GM21737 (cell line): ENCODE measurements around the gene SYT5.
A peak's percentile ranks its signal among the peaks of the same experiment; 100 is the strongest.
"Not testable (repeated sequence)": the region's sequence is repeated elsewhere in the genome, so short reads cannot be mapped to it uniquely, and the experiment has no call there.

Experiments
- ATAC-seq: cut with Tn5 transposase; IDR thresholded peaks from one replicate; pipeline ENCODE4 v1.9.1; 2021; ENCODE audit warnings: mild to moderate bottlenecking, moderate library complexity; ENCODE audit not compliant: unreplicated experiment

The SYT5 gene

DNA sequence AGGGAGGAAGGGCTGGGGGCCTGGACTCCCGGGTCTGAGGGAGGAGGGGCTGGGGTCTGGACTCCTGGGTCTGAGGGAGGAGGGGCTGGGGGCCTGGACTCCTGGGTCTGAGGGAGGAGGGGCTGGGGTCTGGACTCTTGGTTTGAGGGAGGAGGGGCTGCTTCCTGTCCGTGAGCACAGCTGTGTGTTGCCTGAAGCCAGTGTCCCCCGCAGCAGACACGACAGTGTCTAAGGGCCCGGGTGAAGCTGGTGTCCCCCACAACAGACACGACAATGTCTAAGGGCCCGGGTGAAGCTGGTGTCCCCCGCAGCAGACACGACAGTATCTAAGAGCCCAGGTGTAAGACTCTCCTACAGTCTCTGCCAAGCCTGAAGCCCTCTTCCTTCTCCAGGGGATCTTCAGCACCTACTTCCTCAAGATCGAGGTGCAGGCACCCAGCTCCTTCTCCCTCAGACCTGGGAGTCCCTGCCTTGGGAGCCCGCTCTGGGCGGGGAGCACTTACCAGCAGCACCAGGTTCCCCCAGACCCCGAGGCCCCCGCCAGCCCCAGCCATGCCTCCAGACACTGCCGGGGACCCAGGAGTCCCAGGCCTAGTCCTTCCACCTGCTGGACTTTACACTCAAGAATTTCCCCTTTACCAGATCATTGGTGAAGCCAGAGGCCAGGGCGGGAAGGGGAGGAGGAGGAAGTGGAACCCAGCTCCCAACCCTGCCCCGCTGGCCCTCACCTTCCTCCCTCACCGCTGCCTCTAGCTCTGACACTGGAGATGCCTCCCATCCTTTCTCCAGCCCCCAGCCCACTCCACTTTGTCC lies 29.0 kb upstream of the SYT5 start, which contains the start of gene PTPRH:
TSS of gene PTPRH (minus strand) at position 622 of the 813 bp plus-strand sequence. CDS start at position 554, 68 bp downstream.
- ATAC-seq: no peak

DNA sequence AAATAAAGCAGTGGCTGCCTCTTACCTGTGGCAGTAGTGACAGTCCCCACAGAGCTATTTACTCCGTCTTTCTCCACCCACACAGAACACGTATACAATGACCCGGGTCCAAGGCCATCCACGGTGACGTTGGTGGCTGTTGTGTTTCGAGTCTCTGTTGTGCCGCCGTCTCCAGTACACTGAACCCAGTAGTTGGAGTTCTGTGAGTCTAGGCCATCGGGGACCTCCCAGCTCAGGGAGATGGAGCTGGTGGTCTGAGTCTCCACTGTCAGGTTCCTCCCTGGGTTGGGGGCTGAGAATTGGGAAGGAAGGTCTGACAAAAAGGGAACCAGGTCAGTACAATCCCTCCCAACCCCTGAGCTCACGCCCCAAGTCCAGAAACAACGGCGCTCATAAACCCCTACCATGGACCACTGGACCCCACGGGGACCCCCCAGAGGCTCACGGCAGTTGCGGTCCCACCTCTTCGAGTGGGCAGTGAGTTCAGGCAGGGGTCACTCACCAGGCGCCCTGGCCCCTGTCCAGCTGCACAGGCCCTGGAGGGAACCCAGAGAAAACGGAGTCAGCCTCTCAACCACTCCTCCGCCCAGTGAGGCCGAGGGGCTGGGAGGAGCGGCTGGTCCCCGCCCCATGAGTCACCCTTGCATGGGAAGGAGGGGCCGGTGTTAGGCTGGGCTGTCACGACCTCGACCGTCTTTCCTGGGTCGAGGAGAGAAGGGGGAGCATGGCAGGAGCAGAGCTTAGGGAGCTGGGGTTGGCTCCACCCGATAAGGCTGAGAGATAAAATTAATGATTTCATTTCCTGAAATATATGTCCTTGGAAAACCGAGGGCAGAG lies 26.8 kb upstream of the SYT5 start:
- no peak for ATAC-seq

DNA sequence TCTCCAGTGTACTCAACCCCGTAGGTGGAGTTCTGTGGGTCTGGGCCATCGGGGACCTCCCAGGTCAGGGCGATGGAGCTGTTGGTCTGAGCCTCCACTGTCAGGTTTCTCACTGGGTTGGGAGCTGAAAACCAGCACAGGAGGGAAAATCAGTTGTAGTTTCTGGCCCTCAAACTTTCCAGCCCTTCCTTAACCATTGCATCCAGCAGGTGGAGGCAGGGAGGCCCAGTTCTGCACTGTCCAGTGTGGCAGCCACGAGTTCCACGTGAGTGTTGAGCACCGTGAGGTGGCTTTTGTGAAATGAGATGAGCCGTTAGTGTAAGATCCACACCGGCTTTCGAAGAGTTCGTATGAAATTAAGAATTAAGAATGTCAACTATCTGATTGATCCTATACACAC lies 22.1 kb upstream of the SYT5 start:
- not testable (repeated sequence) for ATAC-seq

DNA sequence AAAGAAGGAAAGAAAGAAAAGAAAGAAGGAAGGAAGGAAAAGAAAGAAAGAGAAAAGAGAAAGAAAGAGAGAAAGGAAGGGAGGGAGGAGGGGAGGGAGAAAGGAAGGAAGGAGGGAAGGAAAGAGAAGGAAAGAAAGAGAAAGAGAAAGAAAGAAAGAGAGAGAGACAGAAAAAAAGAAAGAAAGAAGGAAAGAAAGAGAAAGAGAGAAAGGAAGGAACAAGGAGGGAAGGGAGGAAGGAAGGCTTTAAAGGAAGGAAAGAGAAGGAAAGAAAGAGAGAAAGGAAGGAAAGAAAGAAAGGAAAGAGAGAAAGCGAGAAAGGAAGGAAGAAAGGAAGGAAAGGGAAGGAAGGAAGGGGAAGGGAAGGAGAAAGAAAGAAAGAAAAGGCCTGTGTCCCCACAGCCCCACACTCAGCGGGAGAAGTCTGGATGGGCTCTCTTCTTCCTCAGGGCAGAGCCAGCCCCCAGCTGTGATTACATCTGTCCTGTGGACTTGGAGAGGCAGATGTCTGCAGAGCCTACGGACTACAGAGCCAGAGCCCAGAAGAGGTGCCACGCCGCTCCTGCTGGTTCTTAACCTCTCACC lies 19.6 kb upstream of the SYT5 start:
- no peak for ATAC-seq

DNA sequence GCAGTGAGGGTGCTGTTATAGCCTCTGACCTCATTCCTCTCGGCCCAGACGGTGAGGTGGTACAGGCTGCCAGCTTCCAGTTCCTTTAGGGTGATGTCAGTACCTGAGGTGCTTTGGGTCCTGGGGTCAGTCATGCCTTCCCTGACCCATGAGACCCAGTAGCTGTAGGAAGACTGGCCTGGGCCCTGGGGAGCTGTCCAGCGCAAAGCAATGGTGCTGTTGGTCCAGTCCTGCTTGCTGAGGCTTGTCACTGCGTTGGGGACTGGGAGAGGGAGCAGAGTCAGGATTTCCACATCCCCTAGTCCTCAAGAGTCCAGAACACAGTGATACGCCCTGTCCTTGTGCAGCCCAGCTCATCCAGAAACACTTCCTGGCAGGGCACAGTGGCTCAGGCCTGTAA lies 18.6 kb upstream of the SYT5 start:
- no peak for ATAC-seq

DNA sequence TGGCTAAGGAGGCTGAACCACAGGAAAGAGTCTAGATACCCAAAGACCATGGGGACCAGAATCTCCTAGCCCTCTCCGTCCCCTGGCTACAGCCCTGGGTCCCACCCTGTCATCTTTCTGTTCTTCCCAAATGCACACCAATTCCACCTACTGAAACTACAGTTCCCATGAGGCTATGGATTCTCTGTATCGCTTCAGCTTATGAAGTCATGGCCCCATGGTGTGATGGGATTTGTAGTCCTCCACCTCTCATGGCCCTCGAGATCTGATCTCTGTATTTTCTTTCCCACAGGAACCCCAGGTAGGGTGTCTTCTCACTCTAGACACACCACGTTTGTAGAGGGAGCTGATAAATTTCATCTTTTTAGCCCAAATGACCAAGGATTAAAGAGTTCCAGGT lies 17.4 kb upstream of the SYT5 start:
- ATAC-seq: no peak

DNA sequence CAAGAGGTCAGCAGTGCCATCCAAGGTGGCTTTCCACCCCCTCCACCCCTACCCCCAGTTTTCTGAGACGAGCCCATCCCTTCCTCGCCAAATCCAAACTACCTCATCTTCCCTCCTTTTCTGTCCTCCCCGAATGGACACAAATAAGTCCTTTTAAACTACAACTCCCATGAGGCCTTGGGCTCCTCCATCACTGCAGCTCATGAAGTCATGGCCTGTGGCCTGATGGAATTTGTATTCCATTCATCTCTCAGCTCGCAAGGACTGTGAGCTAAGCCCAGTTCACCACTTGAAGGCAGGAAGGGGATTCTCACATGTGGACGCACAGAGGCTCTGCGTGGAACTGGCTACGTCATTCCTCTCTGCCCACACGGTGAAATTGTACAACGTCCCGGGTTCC lies 16.7 kb upstream of the SYT5 start:
- ATAC-seq: no peak

DNA sequence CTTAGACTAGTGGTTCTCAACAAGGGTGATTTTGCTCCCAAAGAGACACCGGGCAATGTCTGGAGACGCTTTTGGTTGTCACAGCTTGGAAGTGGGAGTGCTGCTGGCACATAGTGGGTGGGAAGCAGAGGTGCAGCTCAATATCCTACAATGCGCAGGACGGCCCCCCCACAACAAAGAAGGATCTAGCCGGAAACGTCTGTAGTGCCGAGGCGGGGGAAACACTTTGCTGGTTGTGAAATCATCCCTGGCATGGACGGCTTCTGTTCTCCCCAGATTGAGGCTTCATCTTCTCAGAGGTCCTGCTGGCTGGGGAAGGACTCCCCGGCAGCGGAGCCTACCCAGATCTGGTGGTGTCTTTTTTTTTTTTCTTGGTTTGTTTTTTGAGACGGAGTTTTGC lies 13.4 kb upstream of the SYT5 start:
- no peak for ATAC-seq

DNA sequence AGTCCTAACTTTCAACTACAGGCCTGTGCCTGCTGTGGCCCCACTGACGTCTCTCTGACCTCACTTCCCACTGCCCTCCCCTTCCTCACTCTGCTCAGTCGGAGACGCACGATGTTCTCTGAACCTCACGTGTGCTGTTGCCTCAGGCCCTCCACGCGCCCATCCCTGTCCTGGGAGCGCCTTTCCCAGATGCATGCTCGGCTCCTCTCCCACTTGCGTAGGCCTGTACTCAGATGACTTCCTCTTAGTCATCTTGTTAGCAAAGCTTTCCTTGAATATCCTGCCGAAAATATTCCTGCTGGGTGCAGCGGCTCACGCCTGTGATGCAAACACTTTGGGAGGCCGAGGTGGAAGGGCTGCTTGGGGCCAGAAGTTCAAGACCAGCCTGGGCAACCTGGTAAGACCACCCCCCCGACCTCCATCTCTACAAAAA lies 9.3 kb upstream of the SYT5 start:
- no peak for ATAC-seq

DNA sequence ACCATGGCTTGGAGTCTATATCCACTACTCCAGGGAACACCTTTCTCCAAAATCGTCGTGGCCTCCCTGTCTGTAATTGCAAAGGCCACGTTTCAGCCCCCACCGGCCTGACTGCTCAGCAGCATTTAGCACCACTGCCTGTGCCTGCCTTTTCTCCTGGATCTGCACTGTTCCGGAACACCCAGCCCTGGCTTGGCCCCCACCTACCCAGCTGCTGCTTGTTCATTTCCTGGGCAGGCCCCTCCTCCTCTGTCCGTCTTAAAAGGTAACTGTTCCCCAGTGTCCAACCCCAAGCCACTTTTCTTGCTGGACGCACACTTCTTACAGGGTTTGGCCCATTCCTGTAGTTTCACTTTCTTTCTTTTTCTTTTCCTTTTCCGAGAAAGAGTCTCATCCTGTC lies 8.5 kb upstream of the SYT5 start:
- ATAC-seq: no peak

DNA sequence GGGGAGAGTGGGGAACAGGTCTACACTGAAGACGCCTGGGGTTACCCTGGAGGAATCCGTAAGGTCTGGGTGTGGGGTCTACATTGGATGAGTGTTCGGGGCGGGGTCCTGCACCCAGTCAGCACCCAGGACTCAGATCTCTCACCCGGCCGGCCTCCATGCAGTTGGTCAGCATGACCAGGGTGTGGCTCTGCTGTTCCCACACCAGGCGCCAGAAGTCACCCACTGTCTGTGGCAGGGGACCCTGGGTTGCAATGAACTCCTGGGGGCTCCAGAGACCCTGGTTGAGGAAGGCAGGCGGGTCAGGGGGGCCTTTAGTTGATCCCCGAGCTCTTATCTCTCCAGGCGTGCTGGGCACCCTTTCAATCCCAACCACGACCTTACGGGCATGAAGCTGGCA lies 6.0 kb upstream of the SYT5 start:
- ATAC-seq: no peak

DNA sequence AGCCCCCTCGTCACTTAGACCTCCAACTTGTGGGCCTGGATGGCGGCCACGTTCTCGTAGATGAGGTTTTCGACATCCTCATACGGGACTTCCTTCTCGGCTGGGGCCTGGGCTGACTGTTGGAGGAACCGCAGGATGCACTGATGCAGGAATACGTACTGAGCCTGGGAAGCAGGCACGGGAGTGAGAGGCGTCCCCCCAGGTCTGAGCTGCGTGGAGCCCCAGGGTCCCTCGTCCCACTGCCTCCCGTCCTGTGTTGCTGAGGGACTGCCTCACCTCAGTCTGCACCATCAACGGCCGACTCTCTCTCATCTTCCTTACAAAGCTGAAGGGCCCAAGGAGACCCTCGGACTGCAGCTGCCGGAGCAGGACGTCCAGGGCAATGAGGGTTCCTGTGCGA lies 1.7 kb upstream of the SYT5 start:
- ATAC-seq: no peak

DNA sequence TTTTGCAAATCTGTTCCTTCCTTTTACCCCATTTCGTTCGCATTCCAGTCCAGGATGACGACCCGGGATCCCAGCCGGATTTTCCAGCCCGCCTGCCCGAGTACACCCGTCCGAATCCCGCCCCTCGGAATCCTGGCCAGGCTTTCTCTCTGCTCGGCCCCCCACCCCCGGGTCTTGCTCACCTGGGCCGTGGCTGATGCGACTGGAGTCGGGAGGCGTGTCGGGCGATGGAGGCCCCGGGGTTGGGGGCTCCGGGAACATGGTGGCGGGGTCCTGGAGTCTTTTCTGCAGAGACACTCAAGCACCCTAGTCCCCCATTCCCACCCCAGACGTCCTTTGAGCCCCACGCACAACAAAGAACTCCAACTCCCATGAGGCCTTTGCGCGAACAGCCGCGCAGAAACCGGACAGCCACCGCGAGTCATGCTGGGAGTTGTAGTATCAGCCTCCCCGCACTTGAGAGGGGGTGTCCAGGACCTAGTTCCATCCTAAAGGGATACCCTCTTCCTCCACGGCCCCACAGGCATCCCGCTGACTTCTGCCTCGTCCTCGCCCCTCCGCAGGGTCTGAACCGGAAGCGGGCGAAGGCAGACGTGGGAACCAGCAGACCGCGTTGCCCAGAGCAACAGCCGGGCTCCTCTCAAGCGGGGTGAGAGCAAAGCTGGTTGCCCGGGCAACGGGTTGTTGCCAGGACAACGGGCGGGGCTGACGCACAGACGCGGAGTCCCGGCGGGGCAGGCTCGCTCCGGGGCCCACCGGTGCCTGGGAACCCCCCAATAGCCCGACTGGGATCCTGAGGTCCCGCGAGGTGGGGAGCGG lies 1.1 kb downstream of the SYT5 start:
- peak; percentile 68 for ATAC-seq

DNA sequence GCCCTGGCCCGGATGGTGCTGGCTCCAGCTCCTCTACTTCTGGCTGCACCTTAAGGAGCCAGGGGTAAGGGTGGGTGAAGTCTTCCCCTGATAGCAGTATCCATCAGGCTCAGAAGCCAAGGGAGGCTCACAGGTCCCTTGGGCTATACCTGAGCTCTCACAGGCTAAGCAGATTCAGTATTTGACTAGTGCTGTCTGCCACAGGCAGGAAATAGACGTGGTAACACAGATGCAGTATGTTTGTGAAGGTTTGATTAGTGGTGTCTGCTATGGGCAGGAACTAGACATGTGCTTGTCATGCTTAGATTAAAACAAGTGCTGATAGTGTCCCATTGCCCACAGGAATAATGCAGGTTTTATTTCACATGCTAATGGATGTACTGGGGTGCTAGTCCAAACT lies 4.0 kb downstream of the SYT5 start:
- ATAC-seq: no peak

DNA sequence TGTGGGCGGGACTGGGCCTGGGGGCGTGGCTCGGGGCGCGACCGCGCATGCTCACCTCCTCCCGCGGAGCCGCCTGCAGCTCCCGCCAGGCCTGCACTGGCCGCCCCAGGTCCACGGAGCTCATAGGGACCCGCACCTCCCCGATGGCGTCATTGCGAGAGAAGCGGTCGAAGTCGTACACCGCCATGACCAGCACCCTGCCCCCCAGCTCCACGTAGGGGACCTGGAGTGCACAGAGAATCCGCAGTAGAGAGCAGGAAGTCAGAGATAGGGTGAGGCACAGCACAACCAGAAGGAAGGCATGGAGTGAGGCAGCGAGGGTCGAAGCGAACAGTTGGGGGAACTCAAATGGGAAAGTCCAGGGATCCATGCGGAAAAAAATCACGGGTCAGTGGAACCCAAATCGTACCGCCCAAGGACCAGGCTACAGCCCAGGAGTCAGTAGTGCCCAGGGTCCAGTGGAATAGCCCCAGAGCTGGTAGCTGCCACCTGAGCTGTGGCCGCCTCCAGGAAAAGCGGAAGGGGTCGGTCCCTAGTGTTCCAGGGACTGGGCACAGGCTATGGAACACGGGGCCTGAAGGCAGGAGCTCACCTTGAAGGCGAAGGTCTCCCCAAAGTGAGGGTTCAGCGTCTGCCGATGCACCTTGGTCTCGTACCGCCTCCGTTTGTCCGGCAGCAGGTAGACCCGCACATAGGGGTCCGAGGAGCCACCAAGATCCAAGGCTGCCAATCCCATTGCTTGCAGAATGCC lies 4.8 kb downstream of the SYT5 start:
- ATAC-seq: no peak

DNA sequence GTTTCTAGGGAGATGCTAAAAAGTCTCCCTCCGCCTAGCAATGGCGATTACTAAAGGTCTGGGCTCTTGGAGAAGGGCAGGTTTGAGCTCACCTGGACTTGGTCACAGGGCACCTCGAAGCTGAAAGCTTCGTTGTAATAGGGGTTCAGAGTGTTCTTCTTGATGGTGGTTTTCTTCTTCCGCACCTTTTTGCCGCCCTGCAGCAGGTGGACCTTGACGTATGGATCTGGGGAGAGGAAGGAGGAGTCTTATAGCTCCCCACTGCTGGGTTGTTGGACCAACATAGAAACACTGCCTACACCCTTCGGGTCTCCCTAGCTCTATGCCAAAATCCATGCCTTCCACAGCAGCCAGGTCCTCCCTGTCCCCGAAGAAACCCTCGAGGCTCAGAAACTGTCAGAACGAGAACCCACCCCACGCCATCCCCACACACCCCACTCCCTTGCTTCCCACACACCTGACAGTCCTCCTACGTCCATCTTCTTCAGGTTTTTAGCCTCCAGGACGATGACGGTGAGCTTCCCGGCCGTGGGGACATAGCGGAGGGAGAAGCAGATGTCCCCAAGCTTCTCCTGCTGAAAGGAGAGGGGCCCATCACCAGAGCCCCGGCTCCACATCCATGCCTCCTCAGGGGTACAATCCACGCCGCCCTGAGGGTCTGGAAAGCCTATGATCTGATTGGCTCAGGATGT lies 5.5 kb downstream of the SYT5 start:
- ATAC-seq: no peak

DNA sequence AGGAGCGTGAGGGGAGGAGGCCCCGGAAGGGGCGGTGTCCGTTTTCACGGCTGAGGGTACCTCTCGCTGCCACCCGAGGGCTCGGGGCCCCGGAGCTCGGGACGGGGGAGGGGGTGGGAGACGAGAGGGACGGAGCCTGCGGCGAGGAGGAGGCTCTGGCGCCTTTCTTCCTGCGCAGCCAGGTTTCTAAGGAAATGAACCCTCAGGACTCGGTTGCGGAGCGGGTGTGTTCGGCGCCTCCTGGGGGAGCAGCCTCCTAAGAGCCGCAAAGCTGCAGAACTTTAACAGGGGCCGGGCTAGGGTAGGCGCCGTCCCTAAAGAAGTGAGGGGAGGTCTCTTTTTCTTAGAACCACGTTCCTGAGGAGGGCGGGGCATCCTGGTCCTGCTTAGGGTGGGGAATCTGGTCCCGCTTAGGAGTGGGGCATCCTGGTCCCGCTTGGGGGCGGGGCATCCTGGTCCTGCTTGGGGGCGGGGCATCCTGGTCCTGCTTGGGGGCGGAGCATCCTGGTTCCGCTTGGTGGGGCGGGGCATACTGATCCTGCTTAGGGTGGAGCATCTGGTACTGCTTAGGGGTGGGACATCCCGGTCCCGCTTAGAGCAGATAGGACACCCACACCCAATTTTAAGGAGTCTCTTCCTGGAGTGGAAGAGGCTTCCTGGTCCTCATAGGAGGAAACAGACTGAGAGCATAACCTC lies 6.2 kb downstream of the SYT5 start:
- ATAC-seq: no peak

DNA sequence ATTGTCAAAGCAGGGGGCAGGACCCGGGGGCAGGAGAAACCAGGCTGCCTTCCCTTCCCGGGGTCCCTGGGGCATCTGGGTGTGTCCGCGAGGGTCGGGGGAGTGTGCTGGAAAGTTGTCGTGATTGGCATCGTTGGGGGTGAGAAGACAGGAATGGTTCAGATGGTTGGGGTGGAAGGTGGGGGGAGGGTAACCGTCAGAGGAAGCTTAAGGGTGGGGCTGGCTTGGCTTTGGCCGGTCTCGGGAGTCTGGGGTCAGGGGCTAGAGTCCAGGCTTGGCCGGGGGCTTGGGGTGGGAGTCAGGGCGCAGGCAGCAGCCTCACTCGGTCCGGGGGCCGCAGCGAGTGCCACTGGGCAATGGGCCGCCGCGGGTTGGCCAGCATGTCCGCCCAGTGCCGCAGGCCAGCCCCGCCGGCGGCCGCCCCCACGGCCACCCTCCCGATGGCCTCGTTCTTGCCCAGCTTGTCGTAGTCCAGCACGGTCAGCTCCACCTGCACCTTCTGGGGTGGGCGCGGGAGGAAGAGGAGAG lies 6.8 kb downstream of the SYT5 start:
- ATAC-seq: no peak

DNA sequence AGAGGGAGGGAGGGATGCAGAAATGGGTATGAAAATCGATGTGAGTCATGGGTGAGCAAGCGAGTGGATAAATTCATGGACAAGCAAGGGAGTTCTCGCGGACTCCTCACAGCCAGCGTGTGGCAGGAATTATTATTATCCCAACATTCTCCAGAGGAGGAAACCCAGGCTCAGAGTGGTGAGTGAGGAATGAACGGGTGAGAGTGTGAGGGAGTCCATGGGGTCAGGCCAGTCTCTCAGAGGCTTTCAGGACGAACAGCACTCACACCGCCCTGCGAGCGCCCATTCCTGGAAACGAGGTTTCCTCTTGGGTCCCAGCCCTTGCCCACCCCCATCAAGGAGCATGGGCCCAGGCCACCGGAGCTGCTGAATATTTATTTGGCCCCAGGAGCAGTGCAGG lies 7.3 kb downstream of the SYT5 start:
- ATAC-seq: no peak
